ENCODE measurements around the gene DMTF1. TPM values are rescaled to one million over a fixed set of nuclear protein-coding genes. Genes with fewer than 3 reads are reported as not detected.

DMTF1 gene
- total RNA-seq, 8 experiments from 2014 or later: 45.9 to 141 (median 106) TPM

- WGBS, 10 experiments: 10 to 75% (median 40%) methylated on average over 2 to 9 of the region's 9 CpGs
- in situ Hi-C loops (cut with MboI; ENCODE audit: low pct_unique_long_range_greater_than_20kb in 2 of 9, low sequenced_read_pairs in 9 of 9, unreplicated experiment in 9 of 9): loop anchor here in 1 of 9 experiments (25.0 kb wide), 1 partner anchor 214 kb away; no protein-coding TSS in a partner anchor
- Histone ChIP-seq H3K27ac (peak overlapping the region; percentile 86 to 98), H3K4me1 (replicated peaks in 1 of 2) (peaks cover 8 to 16% of the 10 kb centered on the region in 2 donors), H3K4me3 (peak overlapping the region; percentile 74 to 95 (median 80))
- no peak for ATAC-seq (replicated peaks in 6 of 8)
These were observed 1.1 kb upstream of the DMTF1 start for GRCh38 chr7:87151002-87151728.

- H3K4me1 ChIP-seq (replicated peaks in 1 of 2): peaks cover 11 to 20% of the 10 kb centered on the region in 2 donors
- peak overlapping the region; percentile 86 to 98 for H3K27ac ChIP-seq
- ATAC-seq (replicated peaks in 6 of 8): peak in 3 of 8 experiments; percentile 26 to 38 (median 27)
- 0 to 25% (median 5%) methylated on average over 1 to 13 of the region's 13 CpGs for WGBS, 10 experiments
- H3K4me3 ChIP-seq: peak overlapping the region; percentile 74 to 95 (median 80)
- in situ Hi-C loops (cut with MboI; ENCODE audit: low pct_unique_long_range_greater_than_20kb in 2 of 9, low sequenced_read_pairs in 9 of 9, unreplicated experiment in 9 of 9): loop anchor here in 1 of 9 experiments (25.0 kb wide), 1 partner anchor 214 kb away; no protein-coding TSS in a partner anchor
These were observed 533 bp upstream of the DMTF1 start for GRCh38 chr7:87151729-87152111.

- WGBS, 10 experiments: 0 to 20% (median 0%) methylated on average over 1 to 16 of the region's 25 CpGs
- ATAC-seq (replicated peaks in 6 of 8): peak in 3 of 8 experiments; percentile 1 to 4 (median 3)
These were observed 816 bp downstream of the DMTF1 start for GRCh38 chr7:87152897-87153641.

GRCh38 chr7:87154166-87154565, 1.9 kb downstream of the DMTF1 start:
- ATAC-seq (replicated peaks in 6 of 8): no peak
- 0 to 30% (median 14%) methylated on average over 1 to 2 of the region's 2 CpGs; no CpG with 5 or more reads in 1 of the 10 experiments for WGBS, 10 experiments
- H3K4me1 ChIP-seq (replicated peaks in 1 of 2): peaks cover 11 to 20% of the 10 kb centered on the region in 2 donors
- H3K27ac ChIP-seq: no peak overlapping the region
- peak overlapping the region; percentile 74 to 95 (median 80) for H3K4me3 ChIP-seq
- in situ Hi-C loops (cut with MboI; ENCODE audit: low pct_unique_long_range_greater_than_20kb in 2 of 9, low sequenced_read_pairs in 9 of 9, unreplicated experiment in 9 of 9): loop anchor here in 1 of 9 experiments (25.0 kb wide), 1 partner anchor 217 kb away; no protein-coding TSS in a partner anchor

More at GRCh38 chr7:87152897-87153641, 816 bp downstream of the DMTF1 start:
- Histone ChIP-seq H3K27ac (peak overlapping the region; percentile 97 to 98), H3K4me1 (replicated peaks in 1 of 2) (peaks cover 11 to 20% of the 10 kb centered on the region in 2 donors), H3K4me3 (peak overlapping the region; percentile 74 to 95 (median 80))
- in situ Hi-C loops (cut with MboI; ENCODE audit: low pct_unique_long_range_greater_than_20kb in 2 of 9, low sequenced_read_pairs in 9 of 9, unreplicated experiment in 9 of 9): loop anchor here in 1 of 9 experiments (25.0 kb wide), 1 partner anchor 216 kb away; no protein-coding TSS in a partner anchor

- WGBS, 10 experiments: 18 to 100% (median 39%) methylated on average over 1 to 3 of the region's 3 CpGs
- Histone ChIP-seq H3K27ac (no peak overlapping the region), H3K4me1 (replicated peaks in 1 of 2) (peaks cover 11 to 20% of the 10 kb centered on the region in 2 donors), H3K4me3 (peak overlapping the region; percentile 74 to 95 (median 80))
- in situ Hi-C loops (cut with MboI; ENCODE audit: low pct_unique_long_range_greater_than_20kb in 2 of 9, low sequenced_read_pairs in 9 of 9, unreplicated experiment in 9 of 9): loop anchor here in 1 of 9 experiments (25.0 kb wide), 1 partner anchor 217 kb away; no protein-coding TSS in a partner anchor
- no peak for ATAC-seq (replicated peaks in 6 of 8)
These were observed 2.3 kb downstream of the DMTF1 start for GRCh38 chr7:87154569-87154968.

GRCh38 chr7:87155788-87156187, 3.5 kb downstream of the DMTF1 start:
- ATAC-seq (replicated peaks in 6 of 8): no peak
- H3K4me3 ChIP-seq: peak overlapping the region in 1 of 5 donors; percentile 12
- H3K4me1 ChIP-seq (replicated peaks in 1 of 2): peaks cover 11 to 20% of the 10 kb centered on the region in 2 donors
- in situ Hi-C loops (cut with MboI; ENCODE audit: low pct_unique_long_range_greater_than_20kb in 2 of 9, low sequenced_read_pairs in 9 of 9, unreplicated experiment in 9 of 9): loop anchor here in 1 of 9 experiments (25.0 kb wide), 1 partner anchor 218 kb away; no protein-coding TSS in a partner anchor
- WGBS, 10 experiments: 85 to 100% (median 95%) methylated on average over 2 to 3 of the region's 3 CpGs; no CpG with 5 or more reads in 3 of the 10 experiments
- H3K27ac ChIP-seq: no peak overlapping the region

- Histone ChIP-seq H3K4me1 (replicated peaks in 1 of 2) (peaks cover 7 to 20% of the 10 kb centered on the region in 2 donors), H3K27ac (no peak overlapping the region), H3K4me3 (no peak overlapping the region)
- in situ Hi-C loops (cut with MboI; ENCODE audit: low pct_unique_long_range_greater_than_20kb in 2 of 9, low sequenced_read_pairs in 9 of 9, unreplicated experiment in 9 of 9): loop anchor here in 1 of 9 experiments (25.0 kb wide), 1 partner anchor 219 kb away; no protein-coding TSS in a partner anchor
- WGBS, 10 experiments: 29 to 100% (median 78%) methylated on average over 1 to 2 of the region's 2 CpGs
- ATAC-seq (replicated peaks in 6 of 8): no peak
These were observed 4.5 kb downstream of the DMTF1 start for GRCh38 chr7:87156709-87157108.

GRCh38 chr7:87159538-87159937, 7.3 kb downstream of the DMTF1 start:
- no peak overlapping the region for H3K27ac ChIP-seq
- ATAC-seq (replicated peaks in 6 of 8): no peak
- H3K4me3 ChIP-seq: no peak overlapping the region
- in situ Hi-C loops (cut with MboI; ENCODE audit: low pct_unique_long_range_greater_than_20kb in 2 of 9, low sequenced_read_pairs in 9 of 9, unreplicated experiment in 9 of 9): loop anchor here in 1 of 9 experiments (25.0 kb wide), 1 partner anchor 222 kb away; no protein-coding TSS in a partner anchor
- H3K4me1 ChIP-seq (replicated peaks in 1 of 2): peaks cover 7 to 20% of the 10 kb centered on the region in 2 donors
- 33 to 100% (median 86%) methylated on average over 1 to 2 of the region's 2 CpGs; no CpG with 5 or more reads in 1 of the 10 experiments for whole genome bisulfite sequencing, 10 experiments

- Histone ChIP-seq H3K4me3 (no peak overlapping the region), H3K4me1 (replicated peaks in 1 of 2) (no peaks in the 10 kb centered on the region), H3K27ac (no peak overlapping the region)
- WGBS, 10 experiments: 57 to 77% (median 70%) methylated on average over 2 of the region's 2 CpGs
- in situ Hi-C loops (cut with MboI; ENCODE audit: low pct_unique_long_range_greater_than_20kb in 2 of 9, low sequenced_read_pairs in 9 of 9, unreplicated experiment in 9 of 9): loop anchor here in 1 of 9 experiments (25.0 kb wide), 1 partner anchor 227 kb away; no protein-coding TSS in a partner anchor
- ATAC-seq (replicated peaks in 6 of 8): no peak
These were observed 12.2 kb downstream of the DMTF1 start for GRCh38 chr7:87164433-87164832.

GRCh38 chr7:87170828-87171227, 18.6 kb downstream of the DMTF1 start:
- H3K27ac ChIP-seq: no peak overlapping the region
- 84 to 100% (median 96%) methylated on average over 2 to 3 of the region's 3 CpGs; no CpG with 5 or more reads in 1 of the 10 experiments for WGBS, 10 experiments
- no peak overlapping the region for H3K4me3 ChIP-seq
- H3K4me1 ChIP-seq (replicated peaks in 1 of 2): no peaks in the 10 kb centered on the region
- in situ Hi-C loops (cut with MboI; ENCODE audit: low pct_unique_long_range_greater_than_20kb in 2 of 9, low sequenced_read_pairs in 9 of 9, unreplicated experiment in 9 of 9): loop anchor here in 1 of 9 experiments (25.0 kb wide), 1 partner anchor 234 kb away; no protein-coding TSS in a partner anchor
- ATAC-seq (replicated peaks in 6 of 8): no peak

GRCh38 chr7:87171282-87171934, 19.2 kb downstream of the DMTF1 start:
- H3K27ac ChIP-seq: no peak overlapping the region
- H3K4me1 ChIP-seq (replicated peaks in 1 of 2): no peaks in the 10 kb centered on the region
- no peak overlapping the region for H3K4me3 ChIP-seq
- no peak for ATAC-seq (replicated peaks in 6 of 8)
- in situ Hi-C loops (cut with MboI; ENCODE audit: low pct_unique_long_range_greater_than_20kb in 2 of 9, low sequenced_read_pairs in 9 of 9, unreplicated experiment in 9 of 9): loop anchor here in 1 of 9 experiments (25.0 kb wide), 1 partner anchor 234 kb away; no protein-coding TSS in a partner anchor

GRCh38 chr7:87173471-87173870, 21.2 kb downstream of the DMTF1 start:
- no peak for ATAC-seq (replicated peaks in 6 of 8)
- in situ Hi-C loops (cut with MboI; ENCODE audit: low pct_unique_long_range_greater_than_20kb in 2 of 9, low sequenced_read_pairs in 9 of 9, unreplicated experiment in 9 of 9): loop anchor here in 1 of 9 experiments (25.0 kb wide), 1 partner anchor 236 kb away; no protein-coding TSS in a partner anchor
- Histone ChIP-seq H3K27ac (no peak overlapping the region), H3K4me3 (no peak overlapping the region), H3K4me1 (replicated peaks in 1 of 2) (no peaks in the 10 kb centered on the region)
- WGBS, 10 experiments: 81 to 100% (median 100%) methylated on average over 1 of the region's 1 CpG
